G401.6 (cell line): ENCODE data around the gene C7orf57.
A peak's percentile ranks its signal among the peaks of the same experiment; 100 is the strongest.

Experiments used
- FAIRE-seq: peaks from 2 replicates; lab custom pipeline; 2012; peaks lifted over from hg19 to GRCh38; lab: Jason Lieb, UNC

The C7orf57 gene

DNA sequence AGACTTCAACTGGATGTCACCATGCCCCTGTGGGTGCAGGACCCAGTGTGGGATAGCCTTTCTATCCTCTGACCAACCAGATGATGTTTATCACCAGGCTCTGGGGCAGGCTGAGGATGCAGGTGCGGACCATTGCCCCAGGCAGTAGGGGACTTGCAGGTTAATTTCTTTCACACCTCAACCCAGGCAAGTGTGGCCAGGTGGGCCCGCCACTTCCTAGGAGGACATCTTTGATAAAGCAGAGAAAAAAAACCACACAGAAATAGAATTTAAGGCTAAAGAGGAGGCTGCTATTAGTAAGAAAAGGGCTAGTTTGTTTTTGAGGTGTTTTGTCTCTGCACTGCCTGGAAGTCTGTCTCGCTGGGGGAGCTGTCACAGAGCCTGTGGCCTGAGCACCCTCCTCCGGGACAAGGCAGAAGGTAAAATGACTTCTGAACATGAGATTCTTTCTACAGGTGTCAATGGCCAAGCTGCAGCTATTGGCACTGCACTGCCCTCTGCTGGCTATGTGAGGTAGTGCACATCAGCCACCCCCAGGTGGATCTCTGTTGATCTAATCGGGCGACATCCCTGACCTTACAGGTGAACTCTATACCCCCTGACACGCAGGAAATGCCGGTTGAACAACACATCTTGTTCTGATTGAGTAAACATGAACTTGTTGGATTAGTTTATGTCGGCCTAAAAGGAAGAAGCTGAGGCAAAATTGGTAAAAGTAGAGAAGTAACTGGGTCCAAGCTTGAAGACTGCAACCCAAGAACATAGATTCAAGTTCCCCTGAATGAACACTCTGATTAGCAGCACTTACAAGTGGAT is 74.7 kb downstream of the C7orf57 start:
- FAIRE-seq = peak; percentile 72

DNA sequence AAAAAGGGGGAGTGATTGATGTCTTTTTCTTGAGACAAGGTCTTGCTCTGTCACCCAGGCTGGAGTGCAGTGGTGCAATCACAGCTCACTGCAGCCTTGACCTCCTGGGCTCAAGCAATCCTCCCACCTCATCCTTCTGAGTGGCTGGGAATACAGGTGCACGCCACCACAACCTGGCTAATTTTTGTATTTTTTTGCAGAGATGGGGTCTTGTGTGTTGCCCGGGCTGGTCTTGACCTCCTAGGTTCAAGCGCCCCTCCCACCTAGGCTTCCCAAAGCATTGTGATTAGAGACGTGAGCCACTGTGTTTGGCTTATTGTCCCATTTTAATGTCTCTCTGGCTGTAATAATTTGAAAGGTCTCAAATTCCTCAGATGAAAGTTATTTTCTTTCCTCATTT is 75.5 kb downstream of the C7orf57 start:
- FAIRE-seq = no peak
